HepG2 (cell line): ENCODE results near the gene YBX2. TPM values are rescaled to one million over a fixed set of nuclear protein-coding genes. Genes with fewer than 3 reads are reported as not detected.

Source experiments
- AHR ChIP-seq: IDR thresholded peaks from 2 replicates; pipeline ENCODE4 v1.6.1; 2018; ENCODE audit warnings: missing genetic modification reagents, missing compliant biosample characterization
- ATF2 ChIP-seq: sonication (generic); formaldehyde crosslinking; IDR thresholded peaks from 2 replicates; pipeline ENCODE4 v1.4.0; 2020; ENCODE audit warnings: missing genetic modification reagents
- MAFF ChIP-seq: IDR thresholded peaks from 2 replicates; pipeline ENCODE4 v1.6.1; 2011; ENCODE audit warnings: low read depth, low read length, improper control_type of control experiment
- ZNF143 ChIP-seq: sonication (generic); formaldehyde crosslinking; IDR thresholded peaks from 2 replicates; pipeline ENCODE4 v1.4.0; 2020; ENCODE audit warnings: missing genetic modification reagents
- ZNF615 ChIP-seq: sonication (generic); formaldehyde crosslinking; IDR thresholded peaks from 2 replicates; pipeline ENCODE4 v1.5.0; 2020; ENCODE audit warnings: mild to moderate bottlenecking, missing genetic modification reagents, borderline replicate concordance
- ZNF883 ChIP-seq: sonication (generic); formaldehyde crosslinking; IDR thresholded peaks from 2 replicates; pipeline ENCODE4 v1.5.1; 2020; ENCODE audit warnings: mild to moderate bottlenecking, missing genetic modification reagents; ENCODE audit errors: not compliant biosample characterization
- ZSCAN12 ChIP-seq: sonication (generic); formaldehyde crosslinking; IDR thresholded peaks from 2 replicates; pipeline ENCODE4 v1.9.0; 2021; ENCODE audit warnings: mild to moderate bottlenecking, missing genetic modification reagents
- polyA plus RNA-seq, 8 experiments: library from polyadenylated mRNA; depleted of rRNA in 3 of 8; stranded (reverse) in 7 of 8; unstranded in 1 of 8; fragments of >200 nt; fragmentation: Illumina TruSeq in 4 of 8; extraction: Trizol in 4 of 8; gene quantifications; 2 replicates each; pipeline versions ENCODE4 v1.2.1 to v1.2.3, GENCODE V29; 2011 to 2016; ENCODE audit warnings: low read depth in 4 of 8, missing spikeins in 1 of 8, mixed read lengths in 1 of 8; ENCODE audit not compliant: insufficient read depth in 1 of 8
- total RNA-seq, 5 experiments: library from RNA; depleted of rRNA; stranded (reverse); fragments of >200 nt; fragmentation: Illumina TruSeq; extraction: Trizol; gene quantifications; 2 replicates each; pipeline ENCODE4 v1.2.3, GENCODE V29; 2016; ENCODE audit warnings: low read depth in 1 of 5
- TF ChIP-seq, protein P1 (sequence below): sonication (generic); formaldehyde crosslinking; IDR thresholded peaks from 2 replicates; pipeline ENCODE4 v1.4.0; 2020; ENCODE audit warnings: missing genetic modification reagents

Gene YBX2
- total and polyA plus RNA-seq, 2 of the 13 experiments (the other 11 are each of a cell fraction or from before 2014, with no cell fraction given) = 0.12 to 0.22 TPM

DNA sequence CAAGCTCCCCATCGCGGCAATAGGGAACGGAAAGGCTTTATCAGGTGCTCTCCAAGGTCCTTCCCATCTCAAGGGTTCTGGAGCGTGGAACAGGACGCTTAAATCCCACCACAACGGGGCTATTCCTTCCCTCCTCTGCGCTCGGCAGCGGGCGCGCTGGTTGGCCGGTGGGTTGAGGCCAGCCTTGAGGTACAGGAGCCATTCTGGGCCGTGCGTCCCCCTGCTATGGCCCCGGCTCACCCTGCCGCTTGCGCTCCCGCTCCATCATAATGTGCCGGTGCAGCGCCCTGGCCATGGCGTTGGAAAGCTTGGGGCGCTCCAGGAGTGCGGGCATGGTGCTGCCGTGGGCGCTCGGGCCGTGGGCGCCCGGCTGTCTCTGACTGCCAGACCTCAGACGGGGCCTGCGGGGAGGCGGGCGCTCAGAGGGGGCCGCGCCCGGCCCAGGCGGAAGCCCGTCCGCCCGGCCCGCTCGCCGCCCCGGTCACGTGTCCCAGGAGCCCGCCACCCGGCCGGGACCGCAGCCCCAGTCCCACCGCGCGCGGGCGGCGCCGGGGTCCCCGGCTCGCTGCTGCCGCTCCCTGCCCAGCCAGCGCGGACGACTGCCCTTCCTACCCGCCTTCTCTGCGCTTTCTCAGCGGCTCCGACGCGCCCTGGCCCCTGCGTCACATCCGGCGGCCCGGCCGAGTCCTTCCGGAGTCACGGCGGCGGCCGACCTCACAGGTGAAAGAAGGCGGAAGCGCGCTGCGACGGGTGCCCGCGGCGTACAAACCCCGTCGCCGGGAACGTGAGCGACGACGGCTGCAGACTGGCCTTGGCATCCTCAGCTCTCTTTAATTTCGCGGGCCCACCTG is 20.5 kb upstream of the YBX2 start, which contains the start of gene GPS2 (continued):
- TF ChIP-seq, protein P1, sequence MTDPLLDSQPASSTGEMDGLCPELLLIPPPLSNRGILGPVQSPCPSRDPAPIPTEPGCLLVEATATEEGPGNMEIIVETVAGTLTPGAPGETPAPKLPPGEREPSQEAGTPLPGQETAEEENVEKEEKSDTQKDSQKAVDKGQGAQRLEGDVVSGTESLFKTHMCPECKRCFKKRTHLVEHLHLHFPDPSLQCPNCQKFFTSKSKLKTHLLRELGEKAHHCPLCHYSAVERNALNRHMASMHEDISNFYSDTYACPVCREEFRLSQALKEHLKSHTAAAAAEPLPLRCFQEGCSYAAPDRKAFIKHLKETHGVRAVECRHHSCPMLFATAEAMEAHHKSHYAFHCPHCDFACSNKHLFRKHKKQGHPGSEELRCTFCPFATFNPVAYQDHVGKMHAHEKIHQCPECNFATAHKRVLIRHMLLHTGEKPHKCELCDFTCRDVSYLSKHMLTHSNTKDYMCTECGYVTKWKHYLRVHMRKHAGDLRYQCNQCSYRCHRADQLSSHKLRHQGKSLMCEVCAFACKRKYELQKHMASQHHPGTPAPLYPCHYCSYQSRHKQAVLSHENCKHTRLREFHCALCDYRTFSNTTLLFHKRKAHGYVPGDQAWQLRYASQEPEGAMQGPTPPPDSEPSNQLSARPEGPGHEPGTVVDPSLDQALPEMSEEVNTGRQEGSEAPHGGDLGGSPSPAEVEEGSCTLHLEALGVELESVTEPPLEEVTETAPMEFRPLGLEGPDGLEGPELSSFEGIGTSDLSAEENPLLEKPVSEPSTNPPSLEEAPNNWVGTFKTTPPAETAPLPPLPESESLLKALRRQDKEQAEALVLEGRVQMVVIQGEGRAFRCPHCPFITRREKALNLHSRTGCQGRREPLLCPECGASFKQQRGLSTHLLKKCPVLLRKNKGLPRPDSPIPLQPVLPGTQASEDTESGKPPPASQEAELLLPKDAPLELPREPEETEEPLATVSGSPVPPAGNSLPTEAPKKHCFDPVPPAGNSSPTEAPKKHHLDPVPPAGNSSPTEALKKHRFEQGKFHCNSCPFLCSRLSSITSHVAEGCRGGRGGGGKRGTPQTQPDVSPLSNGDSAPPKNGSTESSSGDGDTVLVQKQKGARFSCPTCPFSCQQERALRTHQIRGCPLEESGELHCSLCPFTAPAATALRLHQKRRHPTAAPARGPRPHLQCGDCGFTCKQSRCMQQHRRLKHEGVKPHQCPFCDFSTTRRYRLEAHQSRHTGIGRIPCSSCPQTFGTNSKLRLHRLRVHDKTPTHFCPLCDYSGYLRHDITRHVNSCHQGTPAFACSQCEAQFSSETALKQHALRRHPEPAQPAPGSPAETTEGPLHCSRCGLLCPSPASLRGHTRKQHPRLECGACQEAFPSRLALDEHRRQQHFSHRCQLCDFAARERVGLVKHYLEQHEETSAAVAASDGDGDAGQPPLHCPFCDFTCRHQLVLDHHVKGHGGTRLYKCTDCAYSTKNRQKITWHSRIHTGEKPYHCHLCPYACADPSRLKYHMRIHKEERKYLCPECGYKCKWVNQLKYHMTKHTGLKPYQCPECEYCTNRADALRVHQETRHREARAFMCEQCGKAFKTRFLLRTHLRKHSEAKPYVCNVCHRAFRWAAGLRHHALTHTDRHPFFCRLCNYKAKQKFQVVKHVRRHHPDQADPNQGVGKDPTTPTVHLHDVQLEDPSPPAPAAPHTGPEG (CRISPR knock-in tag) = peak; percentile 37; the same call in 1 of the 2 replicates
- TF ChIP-seq ZSCAN12 (CRISPR knock-in tag) (peak; percentile 73; the same call in 1 of the 2 replicates), ZNF883 (peak; percentile 48), AHR (CRISPR knock-in tag) (peak; percentile 87; the same call in 1 of the 2 replicates), ZNF615 (CRISPR knock-in tag) (no peak), ATF2 (CRISPR knock-in tag) (peak; percentile 86), ZNF143 (CRISPR knock-in tag) (peak; percentile 75), MAFF (no peak)
